NCI-H2196 treated with DMSO at 0.1 percent for 48 hours (cell line): ENCODE data around the gene JUP.

Experiments
- DNase-seq: peaks from one replicate; lab custom pipeline; 2025; ENCODE audit not compliant: unreplicated experiment; lab: John Stamatoyannopoulos, UW

The JUP gene

DNA sequence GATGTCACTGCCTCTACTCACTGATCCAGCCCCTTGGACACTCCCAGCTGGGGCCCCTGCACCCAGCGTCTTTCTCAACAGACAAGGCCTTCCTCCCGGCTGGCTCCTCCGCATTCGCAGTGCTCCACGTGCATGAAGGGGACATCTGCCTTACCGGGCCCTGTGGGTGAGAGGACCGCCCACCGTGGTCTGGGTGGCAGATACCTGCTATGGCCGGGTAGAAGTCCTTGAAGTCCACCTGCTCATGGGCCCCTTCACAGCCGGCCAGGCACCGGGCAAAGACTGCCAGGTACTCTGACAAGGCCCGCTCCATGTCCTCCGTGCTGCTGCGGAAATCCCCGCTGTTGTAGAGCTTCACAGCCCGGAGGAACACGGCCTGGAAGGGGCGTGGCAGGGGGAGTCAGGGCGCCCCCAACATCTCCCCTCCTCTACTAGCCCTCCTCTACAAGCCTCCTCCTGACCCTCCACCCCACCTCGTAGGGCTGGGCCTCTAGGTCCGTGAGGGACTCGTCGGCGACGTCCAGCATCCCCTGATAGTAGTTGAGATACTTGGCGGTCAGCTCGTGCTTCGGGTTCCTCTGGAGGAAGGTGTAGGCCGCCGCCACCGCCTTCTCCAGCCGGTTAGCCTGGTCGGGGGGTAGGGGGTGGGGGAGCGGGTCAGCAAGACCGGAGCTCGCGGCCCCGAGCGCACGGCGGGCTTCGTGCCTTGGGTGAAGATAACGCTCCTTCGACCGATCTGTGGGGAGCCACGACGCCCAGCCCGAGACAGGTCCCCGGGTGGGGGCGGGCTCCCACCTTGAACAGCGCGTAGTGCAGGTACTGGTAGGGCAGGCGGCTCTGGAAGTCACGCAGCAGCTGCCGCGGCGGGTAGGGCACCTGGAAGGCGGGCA lies 24.4 kb upstream of the JUP start:
- DNase-seq: no peak

- no peak for DNase-seq
These were observed 20.4 kb upstream of the JUP start for GRCh38 chr17:41806685-41807445.

DNA sequence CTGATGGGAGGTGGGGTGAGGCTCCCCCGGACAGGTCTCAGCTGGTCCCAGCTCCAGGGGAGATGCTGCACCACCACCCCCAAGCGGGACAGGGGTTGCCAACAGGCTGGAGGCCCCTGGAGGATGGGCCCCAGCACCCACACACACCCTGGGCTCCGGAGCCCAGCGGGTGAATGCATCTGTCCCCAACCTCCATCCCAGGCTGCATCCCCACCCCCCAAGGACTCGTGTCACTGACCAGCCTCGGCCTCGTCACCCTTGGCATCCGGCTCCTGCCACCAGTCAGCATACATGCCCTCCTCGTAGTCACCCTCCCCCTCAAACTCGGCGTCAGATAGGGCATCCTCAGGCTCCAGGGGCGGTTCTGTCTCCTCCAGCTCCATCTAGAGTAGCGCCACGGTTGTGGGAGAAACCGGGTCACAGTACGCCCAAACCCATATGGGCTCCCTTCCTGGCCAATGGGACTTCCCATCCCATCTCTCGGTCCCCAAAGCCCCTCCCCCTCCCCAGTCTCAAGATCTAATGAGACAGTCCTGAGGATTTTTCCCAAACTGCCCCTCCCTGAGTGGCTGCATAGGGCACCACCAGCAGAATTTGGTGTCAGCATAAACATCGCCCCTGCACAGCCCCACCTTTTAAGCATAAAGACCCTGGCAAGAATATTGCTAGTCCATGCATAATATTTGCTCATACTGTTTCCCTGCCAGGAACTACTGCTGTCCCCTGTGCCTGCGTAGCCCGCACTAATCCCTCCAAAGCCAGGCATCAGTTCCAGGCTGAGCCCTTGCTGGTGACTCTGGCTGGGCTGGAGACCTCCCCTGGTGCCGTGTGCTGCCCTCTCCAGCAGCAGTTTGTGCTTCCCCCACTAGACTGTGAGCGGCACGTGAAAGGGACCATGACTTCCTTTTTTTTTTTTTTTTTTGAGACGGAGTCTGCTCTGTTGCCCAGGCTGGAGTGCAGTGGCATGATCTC lies 16.8 kb upstream of the JUP start:
- DNase-seq: no peak

- DNase-seq: peak; percentile 21
These were observed 15.1 kb upstream of the JUP start for GRCh38 chr17:41801374-41802271.

DNA sequence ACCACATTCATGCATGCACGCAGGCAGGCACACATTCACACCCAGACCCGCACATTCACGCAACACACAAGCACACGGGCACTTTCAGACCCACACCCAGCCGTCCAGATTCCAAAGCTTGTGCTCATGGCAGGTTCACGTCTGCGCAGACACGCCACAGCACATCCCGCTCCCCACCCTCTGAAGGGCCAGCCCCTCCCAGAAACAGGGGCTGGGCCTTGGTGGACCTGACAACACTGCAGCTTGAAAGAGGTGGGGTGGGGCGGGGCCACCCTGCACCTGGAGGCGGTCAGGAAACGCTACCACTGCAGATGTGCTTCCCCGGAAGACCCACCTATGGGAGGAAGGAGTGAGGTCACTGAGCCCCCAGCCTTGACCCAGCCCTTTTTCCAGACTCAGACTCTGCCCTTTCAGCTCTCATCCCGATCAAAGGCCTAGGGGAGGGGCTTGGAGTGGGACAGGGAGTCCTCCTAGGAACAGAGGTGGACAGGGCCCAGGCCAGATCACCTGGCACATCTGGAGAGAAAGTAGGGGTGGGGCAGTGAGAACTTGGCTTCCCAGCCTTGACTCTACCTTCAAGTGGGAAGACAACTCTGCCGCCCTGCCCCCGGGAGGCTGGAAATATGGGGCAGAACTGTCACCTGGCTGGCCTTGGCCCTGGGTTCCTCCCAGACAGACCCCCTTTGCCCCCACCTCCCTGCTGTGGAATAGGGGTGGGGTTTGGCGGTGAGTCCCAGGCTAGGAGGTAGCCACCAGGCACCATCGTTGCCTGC lies 14.3 kb upstream of the JUP start:
- DNase-seq: no peak

- no peak for DNase-seq
These were observed 12.9 kb upstream of the JUP start for GRCh38 chr17:41799366-41799765.

GRCh38 chr17:41797377-41797776 lies 10.9 kb upstream of the JUP start:
- DNase-seq: no peak

DNA sequence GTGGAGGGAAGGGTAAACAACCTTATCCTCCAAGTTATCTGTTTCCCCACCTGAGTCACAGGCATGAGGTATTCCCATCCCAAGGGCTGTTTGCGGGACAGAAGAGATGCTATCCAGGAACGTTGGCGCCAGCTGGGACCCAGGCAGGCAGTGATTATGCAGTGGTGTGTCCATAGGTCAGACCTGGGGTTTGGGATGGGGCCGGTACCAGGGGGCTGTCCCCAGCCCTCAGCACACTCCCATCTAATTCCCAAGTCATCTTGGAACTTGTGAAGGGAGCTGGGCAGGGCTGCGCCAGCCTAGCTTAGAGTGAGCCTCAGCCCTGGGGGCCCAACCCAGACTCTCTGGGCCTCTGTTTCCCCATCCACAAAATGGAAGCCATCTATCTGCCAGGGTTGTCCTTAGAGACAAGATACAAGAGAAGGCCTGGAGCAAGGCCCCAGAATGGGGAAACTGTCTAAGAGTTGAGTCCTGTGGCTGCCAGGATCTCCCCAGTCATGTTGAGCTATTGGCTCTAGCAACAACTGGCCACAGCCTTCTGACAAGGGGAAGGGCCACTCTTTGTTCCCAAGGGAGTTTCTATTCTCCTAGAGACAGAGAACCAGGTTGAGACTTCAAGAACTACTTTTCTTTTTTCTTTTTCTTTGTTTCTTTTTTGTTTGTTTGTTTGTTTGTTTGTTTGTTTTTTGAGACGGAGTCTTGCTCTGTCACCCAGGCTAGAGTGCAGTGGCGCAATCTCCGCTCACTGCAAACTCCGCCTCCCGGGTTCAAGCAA lies 9.8 kb upstream of the JUP start:
- DNase-seq: no peak

DNA sequence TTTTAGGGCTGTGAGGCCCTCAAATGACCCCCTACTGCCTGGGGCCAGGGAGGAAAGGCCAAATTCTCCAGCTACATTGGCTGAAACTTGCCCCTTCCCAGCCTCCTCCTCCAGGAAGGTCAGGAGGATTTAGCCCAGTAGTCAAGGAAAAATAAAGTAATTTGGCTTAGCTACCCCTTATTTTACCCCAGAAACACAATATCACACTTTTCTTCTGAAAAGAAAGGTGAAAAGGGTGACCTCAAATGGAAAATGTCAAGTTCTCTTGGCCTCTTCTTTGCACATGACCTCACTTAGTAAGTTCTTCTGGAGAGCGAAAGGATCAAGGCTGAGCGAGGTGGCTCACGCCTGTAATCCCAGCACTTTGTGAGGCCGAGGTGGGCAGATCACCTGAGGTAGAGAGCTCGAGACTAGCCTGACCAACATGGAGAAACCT lies 8.0 kb upstream of the JUP start:
- DNase-seq: no peak

GRCh38 chr17:41793784-41794539 lies 7.5 kb upstream of the JUP start:
- DNase-seq: no peak

DNA sequence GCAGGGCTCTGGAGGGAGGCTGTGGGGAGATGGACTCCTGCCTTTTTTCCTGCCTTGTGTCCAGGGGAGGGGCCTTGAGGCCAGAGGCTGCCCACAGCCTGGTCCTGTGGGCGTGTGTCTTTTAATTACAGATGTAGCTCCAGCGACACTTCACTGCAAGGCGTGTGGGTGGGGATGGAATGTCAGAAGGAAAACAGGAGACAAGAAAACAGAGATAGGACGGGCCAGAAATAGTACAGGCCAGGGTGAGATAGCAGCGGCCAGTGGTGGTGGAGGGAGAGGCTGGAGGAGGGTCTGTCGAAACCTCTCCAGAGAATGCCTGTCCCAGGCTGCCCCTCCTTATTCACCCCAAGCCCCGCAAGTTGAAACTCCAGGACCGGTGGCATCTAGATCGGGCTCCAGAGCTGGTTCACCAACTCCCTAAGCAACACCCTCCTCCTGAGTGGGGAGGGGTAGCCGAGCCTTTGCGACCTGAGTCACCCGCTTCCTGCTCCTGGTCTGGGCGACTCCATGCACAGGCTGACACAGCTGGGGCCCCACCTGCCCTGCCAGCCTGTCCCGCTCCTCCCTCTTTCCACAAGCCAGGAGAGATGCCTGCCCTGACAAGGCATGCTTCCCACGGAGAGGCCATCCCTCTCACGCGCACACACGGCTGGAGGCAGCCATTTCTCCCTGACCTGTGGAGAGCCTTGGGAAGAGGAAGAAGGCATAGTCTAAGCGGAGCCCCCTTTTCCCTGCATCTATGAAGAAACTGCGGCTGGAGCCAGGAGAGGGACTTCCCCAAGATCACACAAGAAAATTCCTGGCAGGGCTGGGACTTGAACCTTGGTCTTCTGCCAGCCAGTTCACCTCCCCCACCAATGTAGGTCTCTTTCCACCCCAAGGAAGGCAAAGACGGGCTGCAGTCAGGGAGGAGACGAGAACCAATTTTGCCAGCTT lies 6.6 kb upstream of the JUP start:
- no peak for DNase-seq

DNA sequence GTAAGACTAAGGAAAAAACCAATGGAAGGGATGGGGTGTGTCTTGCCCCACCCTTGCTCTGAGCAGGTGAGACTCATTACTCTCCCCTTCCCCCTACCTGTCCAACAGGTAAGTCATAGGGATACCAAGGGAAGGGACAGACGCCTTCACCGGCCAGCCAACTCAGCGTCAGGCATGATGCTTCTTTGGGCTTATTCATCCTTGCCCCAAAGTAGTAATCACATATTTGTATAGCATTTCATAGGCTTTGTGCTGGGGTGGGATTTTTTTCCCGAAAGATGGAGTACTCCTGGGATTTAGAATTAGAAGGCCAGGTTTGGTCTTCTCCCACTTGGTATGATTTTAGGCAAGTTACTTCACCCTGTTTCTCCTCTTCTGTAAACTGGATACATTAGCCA lies 509 bp upstream of the JUP start:
- DNase-seq: no peak

DNA sequence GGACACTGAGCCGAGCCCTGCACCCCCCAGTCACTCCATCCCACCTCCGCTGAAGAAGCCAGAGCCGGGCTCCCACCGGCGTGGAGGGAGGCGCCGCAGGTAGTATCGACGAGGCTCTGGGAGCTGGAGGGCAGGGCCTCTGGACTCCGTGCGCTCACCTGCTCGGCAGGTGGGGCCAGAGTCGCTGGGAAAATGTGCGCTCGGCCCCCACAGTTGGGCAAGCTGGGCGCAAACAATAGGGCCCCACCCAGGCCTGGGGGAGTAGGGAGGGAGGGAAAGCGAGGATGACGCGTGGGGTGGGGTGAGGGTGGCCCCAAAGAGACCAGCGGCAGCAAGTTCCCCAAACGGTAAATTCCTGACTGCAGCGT lies 668 bp downstream of the JUP start:
- DNase-seq: no peak

GRCh38 chr17:41785091-41785858 lies 1.2 kb downstream of the JUP start:
- no peak for DNase-seq

DNA sequence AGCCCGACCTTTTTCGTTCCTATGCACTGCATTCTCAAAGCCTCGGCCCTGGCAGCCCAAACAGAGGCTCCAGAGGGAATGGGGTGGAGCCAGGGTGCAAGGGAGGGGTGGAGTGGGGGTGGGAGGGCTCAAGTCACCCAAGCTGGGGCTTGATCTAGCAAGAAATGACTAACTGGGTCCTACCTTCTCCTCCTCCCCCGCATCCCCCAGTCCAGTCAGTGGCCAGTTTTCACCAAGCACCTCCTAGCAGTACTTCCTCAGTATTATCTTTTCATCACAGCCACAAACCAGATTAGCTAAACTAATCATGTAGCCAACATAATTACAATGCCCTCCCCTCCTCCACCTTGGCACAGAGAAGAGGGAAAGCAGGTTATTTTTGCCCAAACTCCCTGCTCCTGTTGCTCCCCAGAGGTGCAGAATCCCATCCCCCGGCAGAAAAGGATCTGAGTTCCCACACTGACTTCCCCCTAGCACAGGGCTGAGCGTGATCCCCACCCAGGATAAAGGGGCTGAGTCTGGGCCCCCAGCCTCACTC lies 2.2 kb downstream of the JUP start:
- DNase-seq: no peak

DNA sequence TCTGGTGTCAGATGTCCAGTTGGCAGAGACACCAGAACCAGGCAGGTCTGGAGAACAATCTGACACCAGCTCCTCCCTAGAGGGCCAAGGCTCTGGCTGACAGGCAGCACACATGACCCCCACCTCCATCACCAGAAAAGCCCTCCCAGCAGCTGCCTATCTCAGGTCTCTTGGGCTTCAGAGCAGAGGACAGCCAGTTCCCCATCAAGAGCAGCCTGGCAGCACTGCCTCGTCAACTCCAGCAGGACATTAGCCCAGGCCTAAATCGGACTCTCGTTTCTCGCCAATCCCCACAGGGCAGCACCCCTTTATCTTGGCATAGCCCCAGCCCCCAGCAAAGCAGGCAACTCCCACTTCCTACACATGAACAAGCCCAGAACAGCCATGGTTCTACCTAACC lies 4.4 kb downstream of the JUP start:
- DNase-seq: no peak
